GM12873 (cell line): ENCODE results near the gene STAMBPL1.

Experiments
- TF ChIP-seq, protein P1 (sequence below): IDR thresholded peaks from 2 replicates; pipeline ENCODE4 v1.5.1; 2012; ENCODE audit warnings: low read depth, mild to moderate bottlenecking, moderate library complexity, low read length, control low read depth; ENCODE audit not compliant: insufficient read depth; ENCODE audit errors: missing control alignments

The STAMBPL1 gene

DNA sequence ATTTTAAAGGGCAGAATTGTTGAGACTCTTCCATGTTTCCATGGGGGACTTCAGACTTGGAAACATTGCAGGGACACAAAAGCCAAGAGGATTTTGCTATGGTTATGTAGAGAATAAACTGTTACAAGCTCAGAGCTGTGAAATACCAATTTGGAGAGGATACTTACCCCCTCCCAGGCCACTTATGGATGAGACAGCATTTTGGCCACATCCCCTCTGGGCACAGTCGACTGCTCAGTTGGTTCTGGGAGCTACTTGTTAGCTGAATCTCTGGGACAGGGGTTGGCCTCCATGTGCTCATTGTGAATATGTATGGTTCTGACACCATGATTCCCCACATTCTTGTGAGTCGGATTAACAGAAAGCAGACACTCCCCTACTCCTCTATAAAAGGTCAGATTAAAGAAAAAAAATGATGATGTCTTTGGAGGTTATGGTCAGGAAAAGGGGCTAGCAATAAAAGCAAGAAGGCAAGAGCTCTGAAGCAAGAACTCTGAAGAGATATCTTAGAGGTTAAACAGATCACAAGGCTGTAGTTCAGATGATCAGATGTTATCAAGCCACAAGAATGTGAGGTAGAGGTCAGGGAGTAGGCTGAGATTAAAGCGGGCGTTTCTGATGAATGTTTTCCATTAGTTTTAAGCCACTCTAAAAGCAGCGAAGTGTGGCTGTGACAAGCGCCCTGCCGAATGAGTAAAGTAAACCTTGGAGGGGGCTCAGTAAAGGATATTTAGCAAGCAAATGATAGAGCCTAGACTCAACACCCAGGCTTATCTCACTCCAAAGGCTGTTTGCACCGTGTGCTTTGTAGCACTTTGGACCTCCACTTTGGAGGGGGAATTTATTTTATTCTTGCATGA is 17.2 kb downstream of the STAMBPL1 start:
- TF ChIP-seq, protein P1, sequence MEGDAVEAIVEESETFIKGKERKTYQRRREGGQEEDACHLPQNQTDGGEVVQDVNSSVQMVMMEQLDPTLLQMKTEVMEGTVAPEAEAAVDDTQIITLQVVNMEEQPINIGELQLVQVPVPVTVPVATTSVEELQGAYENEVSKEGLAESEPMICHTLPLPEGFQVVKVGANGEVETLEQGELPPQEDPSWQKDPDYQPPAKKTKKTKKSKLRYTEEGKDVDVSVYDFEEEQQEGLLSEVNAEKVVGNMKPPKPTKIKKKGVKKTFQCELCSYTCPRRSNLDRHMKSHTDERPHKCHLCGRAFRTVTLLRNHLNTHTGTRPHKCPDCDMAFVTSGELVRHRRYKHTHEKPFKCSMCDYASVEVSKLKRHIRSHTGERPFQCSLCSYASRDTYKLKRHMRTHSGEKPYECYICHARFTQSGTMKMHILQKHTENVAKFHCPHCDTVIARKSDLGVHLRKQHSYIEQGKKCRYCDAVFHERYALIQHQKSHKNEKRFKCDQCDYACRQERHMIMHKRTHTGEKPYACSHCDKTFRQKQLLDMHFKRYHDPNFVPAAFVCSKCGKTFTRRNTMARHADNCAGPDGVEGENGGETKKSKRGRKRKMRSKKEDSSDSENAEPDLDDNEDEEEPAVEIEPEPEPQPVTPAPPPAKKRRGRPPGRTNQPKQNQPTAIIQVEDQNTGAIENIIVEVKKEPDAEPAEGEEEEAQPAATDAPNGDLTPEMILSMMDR, result no peak

DNA sequence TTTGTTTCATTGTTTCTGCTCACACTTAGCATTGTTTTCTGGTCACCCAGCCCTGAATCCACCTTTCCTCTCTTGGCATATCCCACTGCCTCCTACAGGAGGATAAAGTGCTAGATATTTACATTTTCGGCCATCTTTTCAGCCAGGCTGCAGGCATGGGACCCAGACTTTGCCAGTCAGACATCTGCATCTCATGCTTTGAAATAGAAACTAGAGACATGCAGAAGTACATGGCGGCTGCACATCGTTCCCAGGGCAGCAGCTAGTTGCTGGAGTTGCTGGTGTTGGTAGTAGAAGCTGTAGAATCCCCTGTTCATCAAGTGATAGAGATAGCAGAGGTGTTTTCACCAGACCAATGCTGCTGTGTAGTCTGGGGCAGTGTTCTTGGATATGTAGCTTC is 18.7 kb downstream of the STAMBPL1 start:
- TF ChIP-seq, protein P1, result no peak

DNA sequence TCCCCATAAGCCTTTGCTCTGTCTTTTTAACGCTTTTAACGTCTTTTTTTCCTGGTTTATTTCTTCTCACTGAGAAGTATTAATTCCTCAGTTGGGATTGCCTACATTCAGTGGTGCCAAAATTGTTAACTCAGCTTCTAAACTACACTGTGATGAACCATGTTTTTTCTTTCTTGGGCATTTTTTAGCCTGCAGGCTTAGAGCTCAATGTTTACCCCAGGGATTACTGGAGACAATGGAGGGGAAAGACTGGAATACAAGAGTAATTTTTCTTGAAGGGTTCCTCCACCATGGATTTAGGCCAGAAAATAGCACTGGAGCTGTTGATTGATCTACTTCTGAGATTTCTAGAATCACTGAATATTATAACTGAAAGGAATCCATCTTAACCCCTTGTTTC is 19.8 kb downstream of the STAMBPL1 start:
- TF ChIP-seq, protein P1, result no peak

DNA sequence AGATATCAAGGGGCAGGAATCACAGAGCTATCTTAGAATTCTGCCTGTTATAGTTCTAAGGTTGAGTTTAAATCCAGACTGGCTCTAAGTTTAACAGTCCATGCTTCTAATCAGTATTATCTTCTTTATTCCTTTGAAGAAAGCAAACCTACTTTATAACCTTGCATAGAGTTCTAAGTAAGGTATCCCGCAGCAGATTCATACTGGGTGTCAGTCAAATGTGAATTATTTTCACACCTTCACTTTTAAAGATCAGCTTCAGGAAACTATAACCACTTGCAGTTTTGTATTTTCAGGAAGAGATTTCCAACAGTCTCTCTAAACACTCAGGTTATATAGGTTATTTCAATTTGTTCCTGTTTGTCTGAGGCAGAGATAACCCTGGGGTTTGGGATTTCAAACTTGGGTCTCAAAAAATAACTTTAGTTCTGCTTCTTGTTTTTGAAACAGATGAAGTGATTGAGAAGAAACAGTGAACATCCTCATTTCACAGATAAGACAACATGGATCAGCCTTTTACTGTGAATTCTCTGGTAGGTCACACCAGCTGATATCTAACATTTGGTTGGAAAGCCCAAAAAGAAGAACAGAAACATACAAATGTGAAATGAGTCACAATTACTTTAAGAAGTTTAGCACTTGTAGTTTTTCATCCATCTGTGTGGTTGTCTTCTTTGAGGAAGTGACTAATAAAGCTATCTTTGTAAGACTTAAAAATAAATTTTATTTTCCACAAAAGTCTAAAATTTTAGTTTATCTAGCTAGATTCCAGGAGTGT is 21.4 kb downstream of the STAMBPL1 start:
- TF ChIP-seq, protein P1, result no peak

DNA sequence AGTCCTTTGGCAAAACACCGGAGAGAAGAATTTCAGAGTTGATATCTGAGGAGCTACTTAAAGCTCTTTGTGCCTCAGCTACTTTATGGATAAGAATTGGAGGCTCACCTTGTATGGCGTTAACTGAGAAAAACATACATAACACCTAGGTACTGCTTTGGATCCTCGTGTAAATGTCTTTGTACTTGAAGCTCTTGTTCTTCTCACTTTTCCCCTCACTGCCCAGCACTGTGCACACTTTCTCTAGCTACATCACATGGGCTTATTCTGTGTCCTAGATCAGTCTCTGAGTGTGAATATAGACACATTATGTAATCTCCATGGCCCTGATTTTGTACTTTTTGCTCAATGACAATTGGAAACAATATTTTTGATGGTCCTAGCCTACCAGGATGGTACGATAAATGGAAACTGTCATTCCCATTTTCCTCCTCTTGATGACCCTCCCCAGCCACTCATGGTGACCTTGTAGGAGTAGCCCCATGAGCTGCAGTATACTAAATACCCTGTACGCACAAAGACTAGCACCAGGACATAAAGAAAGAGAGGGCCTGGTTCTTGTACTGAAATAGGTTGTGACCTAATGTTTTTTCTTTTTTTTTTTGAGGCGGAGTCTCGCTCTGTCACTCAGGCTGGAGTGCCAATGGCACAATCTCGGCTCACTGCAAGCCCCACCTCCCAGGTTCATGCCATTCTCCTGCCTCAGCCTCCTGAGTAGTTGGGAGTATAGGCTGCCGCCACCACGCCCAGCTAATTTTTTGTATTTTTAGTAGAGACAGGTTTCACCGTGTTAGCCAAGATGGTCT is 22.1 kb downstream of the STAMBPL1 start:
- TF ChIP-seq, protein P1, result no peak

DNA sequence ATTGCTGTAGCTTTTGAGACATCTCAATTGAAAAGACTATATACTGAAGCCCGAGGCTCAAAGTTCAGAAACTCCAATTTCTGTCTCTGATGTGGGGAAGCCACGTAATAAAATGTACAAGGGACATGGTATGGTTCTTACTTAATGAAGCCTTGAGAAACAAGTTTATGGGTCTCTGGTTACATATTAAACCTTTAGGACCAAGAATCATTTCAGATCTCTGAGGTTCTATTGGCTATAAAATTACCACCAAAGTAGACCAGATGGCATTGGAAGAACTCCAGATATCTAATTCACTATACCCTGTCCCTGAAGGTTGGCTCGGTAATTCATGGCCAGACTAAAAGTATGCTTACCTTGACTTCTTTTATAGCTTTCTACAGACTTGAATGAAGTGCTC is 23.7 kb downstream of the STAMBPL1 start:
- TF ChIP-seq, protein P1, result no peak

DNA sequence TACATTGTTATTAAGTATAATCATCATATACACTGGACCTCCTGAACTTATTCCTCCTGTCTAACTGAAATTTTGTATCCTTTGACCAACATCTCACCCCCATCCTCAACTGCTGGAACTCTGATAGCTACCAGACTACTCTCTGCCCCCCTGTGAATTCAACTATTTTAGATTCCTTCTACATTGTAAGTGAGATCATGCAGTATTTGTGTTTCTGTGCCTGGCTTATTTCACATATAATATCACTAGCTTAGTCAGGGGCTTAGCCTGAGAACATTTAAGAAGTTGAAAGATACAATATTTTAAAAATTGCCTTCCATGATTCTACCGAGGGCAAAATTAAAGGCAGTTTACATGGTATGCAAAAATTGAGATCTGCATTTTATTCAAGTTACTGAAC is 26.9 kb downstream of the STAMBPL1 start:
- TF ChIP-seq, protein P1, result no peak
